HG03108 (cell line): ENCODE measurements around the gene TYRO3.

Experiments used
- ATAC-seq: cut with Tn5 transposase; IDR thresholded peaks from one replicate; pipeline ENCODE4 v1.9.1; 2021; ENCODE audit warnings: moderate library complexity; ENCODE audit not compliant: unreplicated experiment

TYRO3 gene

GRCh38 chr15:41599061-41599460 lies 40.0 kb downstream of the TYRO3 start:
- ATAC-seq: no peak

- no peak for ATAC-seq
These were observed 44.5 kb downstream of the TYRO3 start for GRCh38 chr15:41603411-41603935.

DNA sequence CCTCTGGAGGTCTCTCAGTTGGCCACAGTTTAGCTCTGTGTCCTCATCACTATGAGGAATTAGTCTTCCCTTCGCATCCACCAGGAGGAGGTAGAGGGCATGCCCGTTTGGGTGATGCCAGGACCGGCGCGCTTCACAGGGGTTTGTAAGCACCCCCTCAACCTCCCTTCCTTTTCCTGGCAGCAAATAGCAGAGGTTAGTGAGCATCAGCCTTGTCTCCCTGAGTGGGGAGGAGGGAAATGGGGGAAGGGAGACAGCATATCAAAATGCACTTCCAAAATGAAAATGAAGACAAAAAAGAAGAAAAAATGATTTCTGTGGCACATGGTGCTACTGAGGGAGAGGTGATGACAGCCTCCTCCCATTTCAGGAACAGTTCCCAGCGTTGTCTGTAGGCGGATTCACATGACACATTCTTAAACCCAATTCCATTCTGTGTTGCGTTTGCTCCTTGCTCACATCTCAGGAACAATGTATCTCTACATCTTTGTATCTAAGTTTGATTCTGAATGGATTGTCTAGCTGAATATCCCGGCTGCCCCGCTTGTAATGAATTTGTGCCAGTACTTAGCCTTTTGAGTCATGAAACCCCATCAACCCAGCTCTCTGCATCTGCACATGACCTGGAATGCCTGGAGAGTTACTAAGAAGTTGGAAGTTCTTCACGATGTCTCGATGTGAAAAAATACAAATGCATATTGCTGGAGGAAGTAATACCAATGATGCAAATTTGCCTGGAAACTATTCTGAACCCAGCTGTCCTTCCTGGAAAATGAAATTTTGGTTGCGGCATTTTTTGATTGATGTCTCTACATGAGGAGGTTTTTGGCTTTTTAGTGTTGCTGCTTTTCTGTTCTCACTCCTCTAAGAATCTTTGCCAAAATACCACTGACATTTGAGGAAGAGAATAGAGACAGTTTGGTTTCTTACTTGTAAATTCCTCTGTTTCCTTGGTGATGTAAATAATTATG lies 45.2 kb downstream of the TYRO3 start:
- ATAC-seq: no peak

GRCh38 chr15:41605566-41605965 lies 46.6 kb downstream of the TYRO3 start:
- no peak for ATAC-seq

GRCh38 chr15:41606997-41607396 lies 48.0 kb downstream of the TYRO3 start:
- no peak for ATAC-seq

DNA sequence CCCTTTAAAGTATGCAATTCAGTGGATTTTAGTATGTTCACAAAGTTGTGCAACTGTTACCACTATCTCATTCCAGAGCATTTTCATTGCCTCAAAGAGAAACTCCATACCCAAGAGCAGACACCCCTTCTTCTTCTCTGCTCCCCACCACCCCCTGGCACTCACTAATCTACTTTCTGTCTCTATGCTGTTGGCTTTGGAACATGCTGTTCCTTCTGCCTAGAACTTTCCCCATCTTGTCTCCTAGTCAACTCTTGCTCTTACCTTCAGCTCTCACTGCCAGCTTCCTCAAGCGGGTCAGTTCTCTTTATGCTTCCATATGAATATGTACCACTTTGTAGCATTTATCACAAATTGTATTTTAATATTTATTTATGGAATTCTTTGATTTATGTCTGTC lies 50.1 kb downstream of the TYRO3 start:
- ATAC-seq: no peak

DNA sequence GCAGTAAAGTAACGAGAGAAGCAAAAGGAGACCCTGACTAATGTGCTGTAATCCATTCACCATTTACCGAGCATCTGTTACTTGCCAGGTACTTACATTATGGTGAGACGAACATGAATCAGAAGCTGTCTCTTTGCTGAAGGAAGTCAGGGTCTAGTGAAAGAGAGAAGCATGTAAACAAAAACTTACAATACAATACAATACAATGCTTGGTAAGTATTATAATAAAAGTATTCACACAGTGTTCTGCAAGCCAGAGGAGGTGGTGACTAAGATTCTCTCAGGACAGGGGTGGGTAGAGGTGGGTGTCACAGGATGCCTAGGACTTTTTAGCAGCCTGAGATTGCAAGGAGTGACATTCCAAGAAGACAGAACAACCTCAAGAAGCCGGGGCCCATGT lies 51.0 kb downstream of the TYRO3 start:
- no peak for ATAC-seq

DNA sequence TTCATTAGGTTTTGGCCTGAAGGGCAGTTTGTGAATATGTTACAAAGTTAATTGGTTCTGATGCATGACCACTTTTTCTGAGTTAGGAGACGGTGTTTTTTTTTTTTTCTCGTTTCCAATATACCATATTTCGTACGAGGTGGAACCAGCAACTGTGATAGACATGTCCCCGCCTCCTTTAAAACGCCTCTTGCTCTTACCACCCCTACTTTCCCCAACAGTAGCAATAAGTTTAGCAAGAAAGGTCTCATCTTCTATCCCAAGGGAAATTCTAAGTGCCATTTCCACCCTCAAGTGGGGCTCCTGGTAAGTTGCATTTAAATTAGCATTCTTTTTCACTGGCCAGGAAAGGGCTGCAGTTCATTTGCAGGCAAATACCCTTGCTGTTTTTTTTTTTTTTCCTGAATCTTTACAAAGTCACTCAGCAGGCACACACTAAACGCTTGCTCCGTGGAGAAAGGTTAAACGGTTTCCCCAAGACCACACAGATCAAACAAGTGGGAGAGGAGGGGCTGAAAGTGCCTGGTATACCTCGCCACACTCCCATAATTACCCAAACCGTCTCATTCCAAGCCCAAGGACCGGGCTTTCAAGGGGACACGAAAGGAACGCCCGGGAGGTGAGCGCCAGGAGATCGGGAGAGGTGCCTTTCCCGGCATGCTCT lies 61.7 kb downstream of the TYRO3 start:
- no peak for ATAC-seq

DNA sequence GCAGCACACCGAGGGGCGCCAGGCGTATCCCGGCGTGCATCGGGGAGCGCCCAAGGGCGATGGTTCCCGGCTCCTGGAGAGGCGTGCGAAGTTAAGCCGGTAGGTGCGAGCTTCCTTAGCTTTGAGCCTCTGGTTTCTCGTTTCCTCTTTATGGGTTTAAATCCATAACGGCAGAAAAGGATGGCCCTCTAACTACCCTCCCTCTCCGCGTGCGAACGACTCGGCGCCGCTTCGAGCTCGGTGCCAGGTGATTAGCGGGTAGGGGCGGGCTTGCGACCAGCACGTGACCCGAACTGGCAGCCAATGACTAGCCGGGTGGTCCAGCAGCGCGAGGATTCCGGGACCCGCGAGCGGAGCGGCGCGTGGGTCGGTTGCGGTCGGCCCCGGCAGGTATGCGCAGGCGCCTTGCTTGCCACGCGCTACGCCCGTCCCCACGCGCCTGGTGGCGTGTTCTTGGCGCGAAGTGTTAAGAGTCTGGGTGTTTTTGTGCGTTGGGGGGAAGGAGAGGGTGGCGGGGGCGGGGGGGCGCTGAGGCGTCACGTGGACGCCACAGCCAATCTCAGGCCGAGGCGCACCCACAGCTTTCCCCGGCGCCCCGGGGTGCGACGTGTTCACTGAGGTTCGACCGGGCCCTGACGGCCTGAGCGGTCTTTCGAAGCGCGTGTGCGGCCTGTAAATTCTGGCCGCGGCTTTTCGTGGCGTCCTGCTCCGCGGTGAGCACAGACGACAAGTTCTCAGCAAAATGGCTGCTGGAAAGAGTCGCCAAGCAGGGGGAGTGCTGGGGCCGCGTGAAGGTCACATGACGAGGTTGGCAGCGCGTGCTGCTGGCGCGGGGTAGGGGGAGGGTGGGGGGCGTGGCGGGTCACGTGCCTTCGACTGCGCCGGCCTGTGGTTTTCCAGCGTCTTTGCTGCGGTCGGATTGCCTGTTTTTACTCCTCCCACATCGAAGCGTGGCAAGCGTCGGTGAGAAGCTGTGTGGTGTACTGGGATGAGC lies 62.5 kb downstream of the TYRO3 start:
- no peak for ATAC-seq

DNA sequence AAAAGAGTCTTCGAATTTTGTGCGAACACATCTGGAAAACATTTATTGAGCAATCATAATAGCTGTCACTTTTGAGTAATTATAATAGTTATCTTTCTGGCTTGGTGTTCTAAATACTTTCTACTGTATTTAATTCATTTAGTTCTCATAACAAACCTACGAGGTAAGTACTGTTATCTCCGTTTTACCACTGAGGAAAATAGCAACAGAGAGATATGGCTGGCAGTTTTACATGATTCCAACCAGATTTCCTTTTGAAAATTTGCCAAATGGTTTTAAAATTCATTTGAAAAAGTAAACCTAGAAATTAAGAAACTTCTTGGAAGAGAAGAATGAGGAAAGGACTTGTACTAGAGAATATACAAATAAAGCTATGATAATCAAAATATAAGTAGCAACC lies 63.9 kb downstream of the TYRO3 start:
- ATAC-seq: no peak

DNA sequence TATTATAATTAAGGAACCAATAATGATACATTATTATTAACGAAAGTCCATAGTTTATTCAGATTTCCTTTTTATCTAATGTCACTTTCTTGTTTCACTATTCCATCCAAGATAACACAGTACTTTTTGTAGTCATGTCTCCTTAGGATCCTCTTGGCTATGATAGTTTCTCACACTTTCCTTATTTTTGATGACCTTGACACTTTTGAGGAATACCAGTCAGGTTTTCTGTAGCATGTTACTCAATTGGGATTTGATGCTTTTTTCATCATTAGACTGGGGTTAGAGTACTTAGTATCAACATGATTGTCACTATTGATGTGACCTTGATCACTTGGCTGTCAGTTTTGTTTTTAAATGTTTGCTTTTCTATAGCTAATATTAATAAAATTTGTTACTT lies 68.2 kb downstream of the TYRO3 start:
- ATAC-seq: no peak

GRCh38 chr15:41629463-41629862 lies 70.5 kb downstream of the TYRO3 start:
- no peak for ATAC-seq

GRCh38 chr15:41629883-41630282 lies 70.9 kb downstream of the TYRO3 start:
- ATAC-seq: no peak

GRCh38 chr15:41630616-41631217 lies 71.7 kb downstream of the TYRO3 start:
- ATAC-seq: no peak

DNA sequence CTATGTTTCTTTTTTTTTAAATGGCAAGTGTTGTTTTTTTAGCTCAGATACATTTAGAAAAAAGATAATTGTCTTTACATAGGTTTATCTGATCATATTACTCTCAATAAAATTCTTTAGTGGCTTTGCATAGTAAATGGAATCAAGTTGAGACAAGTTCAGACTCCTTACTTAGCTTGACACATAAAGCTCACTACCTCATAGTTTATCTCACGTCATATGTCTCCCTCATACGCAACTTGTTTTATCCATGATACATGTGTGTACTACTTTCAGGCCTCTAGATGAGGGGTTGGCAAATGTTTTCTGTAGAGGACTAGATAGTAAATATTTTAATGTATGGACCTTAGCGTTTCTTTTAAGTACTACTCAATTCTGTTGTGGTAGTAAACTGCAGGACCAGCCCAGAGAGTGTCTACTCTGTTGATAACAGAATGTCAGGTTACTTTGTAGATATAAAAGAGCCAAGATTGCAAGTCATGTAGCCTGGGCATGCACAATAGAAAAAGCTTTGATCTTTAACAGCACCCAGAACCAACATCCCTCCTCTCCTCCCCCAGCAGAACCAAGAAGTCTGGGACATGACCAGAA lies 73.0 kb downstream of the TYRO3 start:
- no peak for ATAC-seq
